WTC11 (cell line): Measurements from ENCODE around the gene NMRAL1.

ENCODE experiments used
- ATF3 ChIP-seq: sonication (generic); formaldehyde crosslinking; conservative IDR thresholded peaks from 2 replicates; pipeline ENCODE4 v1.8.1; 2022; ENCODE audit warnings: mild to moderate bottlenecking, missing genetic modification reagents
- CBFB ChIP-seq: sonication (generic); formaldehyde crosslinking; IDR thresholded peaks from 2 replicates; pipeline ENCODE4 v1.8.1; 2022; ENCODE audit warnings: mild to moderate bottlenecking, low read depth, missing genetic modification reagents
- CTCF ChIP-seq: fragments of 200-600 bp; IDR thresholded peaks from 2 replicates; pipeline ENCODE4 v1.8.0; 2022; ENCODE audit warnings: antibody characterized with exemption
- FOXP1 ChIP-seq: sonication (generic); formaldehyde crosslinking; IDR thresholded peaks from 2 replicates; pipeline ENCODE4 v1.8.0; 2022; ENCODE audit warnings: missing genetic modification reagents, mild to moderate bottlenecking, moderate library complexity, borderline replicate concordance
- RORB ChIP-seq: fragments of 250-450 bp; sonication (Bioruptor Pico); IDR thresholded peaks from 2 replicates; pipeline ENCODE4 v1.9.0; 2021; ENCODE audit warnings: mild to moderate bottlenecking
- TP53 ChIP-seq: sonication (generic); formaldehyde crosslinking; IDR thresholded peaks from 2 replicates; pipeline ENCODE4 v1.8.1; 2023; ENCODE audit warnings: mild to moderate bottlenecking, missing genetic modification reagents

GRCh38 chr16:4454623-4455022, 19.8 kb downstream of the NMRAL1 start:
- TF ChIP-seq TP53 (CRISPR knock-in tag) = no peak
- TF ChIP-seq RORB (CRISPR knock-in tag) = no peak
- no peak for TF ChIP-seq CTCF
- TF ChIP-seq ATF3 (CRISPR knock-in tag) = no peak
- no peak for TF ChIP-seq FOXP1 (CRISPR knock-in tag)
- no peak for TF ChIP-seq CBFB
